Measurements from ENCODE around the gene TAF1.
"Not testable (repeated sequence)": the region's sequence is repeated elsewhere in the genome, so short reads cannot be mapped to it uniquely, and the experiment has no call there.

TAF1 gene

GRCh38 chrX:71365875-71366673 is at the start of gene TAF1:
Gene TAF1 (plus strand): TSS chrX:71366357. CDS start chrX:71366375, 18 bp downstream.
- DNase-seq: peak; percentile 90

- DNase-seq: not testable (repeated sequence)
Observed at GRCh38 chrX:71316959-71317358, 49.2 kb upstream of the TAF1 start.

GRCh38 chrX:71320126-71320525 is 46.0 kb upstream of the TAF1 start:
- no peak for DNase-seq

GRCh38 chrX:71321731-71322130 is 44.4 kb upstream of the TAF1 start:
- no peak for DNase-seq

GRCh38 chrX:71324452-71324851 is 41.7 kb upstream of the TAF1 start:
- not testable (repeated sequence) for DNase-seq

- DNase-seq: no peak
Observed at GRCh38 chrX:71326394-71326793, 39.8 kb upstream of the TAF1 start.

GRCh38 chrX:71349151-71349665 is 16.9 kb upstream of the TAF1 start:
- DNase-seq: not testable (repeated sequence)

GRCh38 chrX:71349867-71350266 is 16.3 kb upstream of the TAF1 start:
- not testable (repeated sequence) for DNase-seq

- not testable (repeated sequence) for DNase-seq
Observed at GRCh38 chrX:71352439-71352838, 13.7 kb upstream of the TAF1 start.

- no peak for DNase-seq
Observed at GRCh38 chrX:71364221-71364620, 1.9 kb upstream of the TAF1 start.

- DNase-seq: no peak
Observed at GRCh38 chrX:71365356-71365874, 742 bp upstream of the TAF1 start.

GRCh38 chrX:71366674-71367256 is 608 bp downstream of the TAF1 start:
- DNase-seq: peak; percentile 42

- peak; percentile 27 for DNase-seq
Observed at GRCh38 chrX:71367396-71367795, 1.2 kb downstream of the TAF1 start.

- no peak for DNase-seq
Observed at GRCh38 chrX:71372388-71372787, 6.2 kb downstream of the TAF1 start.

GRCh38 chrX:71378732-71379131 is 12.6 kb downstream of the TAF1 start:
- no peak for DNase-seq

GRCh38 chrX:71391725-71392124 is 25.6 kb downstream of the TAF1 start:
- not testable (repeated sequence) for DNase-seq

- no peak for DNase-seq
Observed at GRCh38 chrX:71393919-71394318, 27.8 kb downstream of the TAF1 start.

- no peak for DNase-seq
Observed at GRCh38 chrX:71396576-71396975, 30.4 kb downstream of the TAF1 start.

GRCh38 chrX:71400710-71401109 is 34.6 kb downstream of the TAF1 start:
- no peak for DNase-seq

GRCh38 chrX:71416260-71416659 is 50.1 kb downstream of the TAF1 start:
- not testable (repeated sequence) for DNase-seq

GRCh38 chrX:71420686-71421085 is 54.5 kb downstream of the TAF1 start:
- DNase-seq: no peak

- no peak for DNase-seq
Observed at GRCh38 chrX:71432733-71433132, 66.6 kb downstream of the TAF1 start.

GRCh38 chrX:71438750-71439149 is 72.6 kb downstream of the TAF1 start:
- DNase-seq: no peak

- DNase-seq: no peak
Observed at GRCh38 chrX:71439420-71439819, 73.3 kb downstream of the TAF1 start.

All from activated naive CD4-positive, alpha-beta T cell treated with Interleukin-2 at 50 U/mL for 16 hours (primary cell).